H9 (cell line): ENCODE results near the gene OR2AJ1. TPM values are rescaled to one million over a fixed set of nuclear protein-coding genes. Genes with fewer than 3 reads are reported as not detected.

Experiments
- DNase-seq: peaks from one replicate; pipeline ENCODE4 v3.0.0-alpha.2; 2017
- H2AFZ ChIP-seq: one replicate; pipeline ENCODE4 v1.6.1; 2013; ENCODE audit warnings: mild to moderate bottlenecking, low read length, control low read depth, moderate library complexity
- H2AK5ac ChIP-seq: 2 replicates; pipeline ENCODE4 v1.6.1; 2013; ENCODE audit warnings: low read length, control low read depth, mixed read lengths; ENCODE audit not compliant: insufficient read length
- H2BK120ac ChIP-seq: one replicate; pipeline ENCODE4 v1.6.1; 2013; ENCODE audit warnings: low read depth, mild to moderate bottlenecking, low read length, control low read depth, inconsistent platforms; ENCODE audit not compliant: poor library complexity, severe bottlenecking
- H2BK12ac ChIP-seq: 2 replicates; pipeline ENCODE4 v1.6.1; 2013; ENCODE audit warnings: low read length, control low read depth, mixed read lengths, low read depth; ENCODE audit not compliant: insufficient read length
- H2BK15ac ChIP-seq: 2 replicates; pipeline ENCODE4 v1.6.1; 2013; ENCODE audit warnings: low read depth, low read length, control low read depth
- H2BK20ac ChIP-seq: one replicate; pipeline ENCODE4 v1.6.1; 2013; ENCODE audit warnings: low read depth, mild to moderate bottlenecking, low read length, control low read depth, inconsistent platforms; ENCODE audit not compliant: poor library complexity, severe bottlenecking
- H2BK5ac ChIP-seq: 2 replicates; pipeline ENCODE4 v1.6.1; 2013; ENCODE audit warnings: low read length, control low read depth, mixed read lengths; ENCODE audit not compliant: insufficient read length
- H3K14ac ChIP-seq: 2 replicates; pipeline ENCODE4 v1.6.1; 2013; ENCODE audit warnings: low read length, control low read depth; ENCODE audit not compliant: insufficient read depth
- H3K18ac ChIP-seq: 2 replicates; pipeline ENCODE4 v1.6.1; 2013; ENCODE audit warnings: low read depth, mild to moderate bottlenecking, mixed read lengths, low read length, control low read depth; ENCODE audit not compliant: insufficient read length
- H3K23ac ChIP-seq: 2 replicates; pipeline ENCODE4 v1.6.1; 2013; ENCODE audit warnings: low read length, control low read depth, mixed read lengths, low read depth; ENCODE audit not compliant: insufficient read length
- H3K23me2 ChIP-seq: 2 replicates; pipeline ENCODE4 v1.6.1; 2013; ENCODE audit warnings: low read depth, mild to moderate bottlenecking, mixed read lengths, low read length, control low read depth; ENCODE audit not compliant: insufficient read length, poor library complexity, severe bottlenecking
- H3K27ac ChIP-seq: 2 replicates; pipeline ENCODE4 v1.5.1; 2013; ENCODE audit warnings: low read length, control low read depth, mixed read lengths, low read depth; ENCODE audit not compliant: insufficient read length
- H3K27me3 ChIP-seq: 2 replicates; pipeline ENCODE4 v1.6.1; 2013; ENCODE audit warnings: low read length, control low read depth, inconsistent platforms; ENCODE audit not compliant: insufficient read depth
- H3K4ac ChIP-seq: 2 replicates; pipeline ENCODE4 v1.6.1; 2013; ENCODE audit warnings: low read depth, mild to moderate bottlenecking, control low read depth, inconsistent platforms, low read length, moderate library complexity
- H3K4me1 ChIP-seq: 2 replicates; pipeline ENCODE4 v1.6.1; 2013; ENCODE audit warnings: low read length, control low read depth, inconsistent platforms; ENCODE audit not compliant: insufficient read depth
- H3K4me2 ChIP-seq: 2 replicates; pipeline ENCODE4 v1.6.1; 2013; ENCODE audit warnings: low read length, control low read depth, mixed read lengths; ENCODE audit not compliant: insufficient read length, insufficient read depth
- H3K56ac ChIP-seq: 2 replicates; pipeline ENCODE4 v1.6.1; 2013; ENCODE audit warnings: low read depth, mild to moderate bottlenecking, mixed read lengths, low read length, control low read depth; ENCODE audit not compliant: insufficient read length
- H3K79me1 ChIP-seq: 2 replicates; pipeline ENCODE4 v1.6.1; 2013; ENCODE audit warnings: low read depth, mild to moderate bottlenecking, moderate library complexity, low read length, control low read depth, inconsistent platforms; ENCODE audit not compliant: insufficient read depth, poor library complexity, severe bottlenecking
- H3K79me2 ChIP-seq: 2 replicates; pipeline ENCODE4 v1.6.1; 2013; ENCODE audit warnings: low read length, control low read depth, inconsistent platforms; ENCODE audit not compliant: insufficient read depth
- H3K9ac ChIP-seq: 2 replicates; pipeline ENCODE4 v1.6.1; 2013; ENCODE audit warnings: low read length, control low read depth, mixed read lengths; ENCODE audit not compliant: insufficient read length; ENCODE audit errors: extremely low read depth
- H3K9me3 ChIP-seq: one replicate; pipeline ENCODE4 v1.6.1; 2013; ENCODE audit warnings: low read depth, low read length, inconsistent platforms; ENCODE audit not compliant: control insufficient read depth
- H3T11ph ChIP-seq: one replicate; pipeline ENCODE4 v1.6.1; 2013; ENCODE audit warnings: mild to moderate bottlenecking, low read length, control low read depth, inconsistent platforms
- H4K20me1 ChIP-seq: one replicate; pipeline ENCODE4 v1.6.1; 2013; ENCODE audit not compliant: control insufficient read depth, insufficient read length, insufficient read depth
- H4K5ac ChIP-seq: 2 replicates; pipeline ENCODE4 v1.6.1; 2013; ENCODE audit warnings: low read depth, mild to moderate bottlenecking, mixed read lengths, low read length, control low read depth; ENCODE audit not compliant: insufficient read length
- H4K8ac ChIP-seq: replicated peaks from 2 replicates; pipeline ENCODE4 v1.6.1; 2013; ENCODE audit warnings: low read length, control low read depth, mixed read lengths, low read depth; ENCODE audit not compliant: insufficient read length
- H4K91ac ChIP-seq: 2 replicates; pipeline ENCODE4 v1.6.1; 2013; ENCODE audit warnings: low read depth, mild to moderate bottlenecking, moderate library complexity, mixed read lengths, low read length, control low read depth; ENCODE audit not compliant: insufficient read length
- H3K27ac Mint-ChIP-seq, 3 experiments: 2 replicates in 2 of 3; 3 replicates in 1 of 3; pipeline ENCODE4 v1.8.0; 2020 to 2021; ENCODE audit warnings: mixed read lengths in 3 of 3, mild to moderate bottlenecking in 1 of 3, moderate library complexity in 1 of 3
- H3K27me3 Mint-ChIP-seq: 2 replicates; pipeline ENCODE4 v1.8.0; 2021; ENCODE audit warnings: low read depth, mild to moderate bottlenecking, moderate library complexity, mixed read lengths
- H3K36me3 Mint-ChIP-seq, 3 experiments: 2 replicates in 2 of 3; 3 replicates in 1 of 3; pipeline ENCODE4 v1.8.0; 2020 to 2021; ENCODE audit warnings: low read depth in 3 of 3, mixed read lengths in 3 of 3; ENCODE audit not compliant: insufficient read depth in 1 of 3
- H3K4me1 Mint-ChIP-seq, 2 experiments: 2 replicates each; pipeline ENCODE4 v1.8.0; 2020; ENCODE audit warnings: mixed read lengths in 2 of 2
- H3K4me3 Mint-ChIP-seq, 2 experiments: 2 replicates in 1 of 2; 3 replicates in 1 of 2; pipeline ENCODE4 v1.8.0; 2020 to 2021; ENCODE audit warnings: mild to moderate bottlenecking in 2 of 2, mixed read lengths in 2 of 2, moderate library complexity in 1 of 2
- H3K9me3 Mint-ChIP-seq, 2 experiments: 2 replicates in 1 of 2; 3 replicates in 1 of 2; pipeline ENCODE4 v1.8.0; 2020; ENCODE audit warnings: mild to moderate bottlenecking in 2 of 2, mixed read lengths in 2 of 2, moderate library complexity in 1 of 2
- CTCF ChIP-seq: fragments of 200-600 bp; sonication (generic); conservative IDR thresholded peaks from 3 replicates; pipeline ENCODE4 v1.8.0; 2021; ENCODE audit warnings: antibody characterized with exemption, mild to moderate bottlenecking
- WGBS: extraction: QIAGEN DNeasy Blood & Tissue Kit; methylation state at CpG from one replicate; pipeline ENCODE4 v1.1.7; 2013; ENCODE audit warnings: missing lambda C conversion rate, low lambda C conversion rate, mixed read lengths; ENCODE audit not compliant: insufficient read length; ENCODE audit errors: extremely low coverage; 5-methylcytosine and 5-hydroxymethylcytosine counted together
- long read RNA-seq: library from polyadenylated mRNA; unstranded; transcript quantifications from one replicate; pipeline ENCODE4 v2.0.0, GENCODE V29; 2020
- total RNA-seq: library from RNA; stranded (reverse); gene quantifications from 2 replicates; pipeline ENCODE4 v1.2.1, GENCODE V29; 2021

OR2AJ1 gene, protein sequence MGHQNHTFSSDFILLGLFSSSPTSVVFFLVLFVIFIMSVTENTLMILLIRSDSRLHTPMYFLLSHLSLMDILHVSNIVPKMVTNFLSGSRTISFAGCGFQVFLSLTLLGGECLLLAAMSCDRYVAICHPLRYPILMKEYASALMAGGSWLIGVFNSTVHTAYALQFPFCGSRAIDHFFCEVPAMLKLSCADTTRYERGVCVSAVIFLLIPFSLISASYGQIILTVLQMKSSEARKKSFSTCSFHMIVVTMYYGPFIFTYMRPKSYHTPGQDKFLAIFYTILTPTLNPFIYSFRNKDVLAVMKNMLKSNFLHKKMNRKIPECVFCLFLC
- not detected in 2 replicates for total RNA-seq
- long read RNA-seq: 0 reads

DNA sequence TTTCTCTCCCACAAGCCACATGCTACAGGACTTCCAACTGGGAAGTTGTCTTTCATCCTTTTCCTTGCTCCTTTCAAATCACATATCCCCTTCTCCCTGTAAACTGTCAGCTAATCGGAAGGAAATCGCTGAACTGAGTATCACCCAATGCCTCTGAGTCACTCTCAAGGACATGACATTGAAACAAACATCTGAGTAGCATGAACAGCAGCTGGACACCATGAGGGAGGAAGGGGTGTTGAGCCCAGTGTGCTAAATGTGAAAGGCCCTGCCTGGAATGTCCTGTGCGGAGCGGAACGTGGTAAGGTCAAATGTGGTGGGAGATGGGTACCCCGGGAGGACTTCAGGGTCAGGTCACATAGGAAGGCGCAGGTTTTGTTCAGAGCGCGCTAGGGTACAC lies at the start of gene OR2AJ1:
Gene OR2AJ1 (plus strand): TSS at position 22 of the 400 bp plus-strand sequence. CDS start 8,880 bp downstream, outside the sequence.
- Mint-ChIP-seq H3K36me3 (no peaks in the 10 kb centered on the region; a peak in 2 of 7 replicates), H3K9me3 (peaks cover 55 to 63% of the 10 kb centered on the region in 2 experiments), H3K27ac (no peak within 1 kb of the TSS; a peak in 1 of 7 replicates), H3K4me3 (no peak within 1 kb of the TSS), H3K27me3 (no peaks in the 10 kb centered on the region; the same call in 1 of the 2 replicates), H3K4me1 (no peaks in the 10 kb centered on the region)
- Histone ChIP-seq H2BK120ac (no peak within 1 kb of the TSS), H4K91ac (no peak within 1 kb of the TSS), H3K4ac (no peak within 1 kb of the TSS), H3K27me3 (no peaks in the 10 kb centered on the region), H3K23me2 (no peaks in the 10 kb centered on the region), H4K8ac (no peak within 1 kb of the TSS), H2AFZ (no peak within 1 kb of the TSS), H2BK5ac (no peak within 1 kb of the TSS), H4K5ac (no peak within 1 kb of the TSS), H3K18ac (no peak within 1 kb of the TSS), H2AK5ac (no peak within 1 kb of the TSS), H3K9ac (no peak within 1 kb of the TSS), H4K20me1 (no peaks in the 10 kb centered on the region), H3K79me1 (no peaks in the 10 kb centered on the region), H2BK20ac (no peak within 1 kb of the TSS), H3K56ac (no peak within 1 kb of the TSS), H3K4me2 (no peak within 1 kb of the TSS), H3K23ac (no peak within 1 kb of the TSS), H2BK12ac (no peak within 1 kb of the TSS), H3T11ph (no peak within 1 kb of the TSS), H3K9me3 (peaks cover 9% of the 10 kb centered on the region), H3K27ac (no peak within 1 kb of the TSS), H2BK15ac (no peak within 1 kb of the TSS), H3K14ac (no peak within 1 kb of the TSS), H3K4me1 (no peaks in the 10 kb centered on the region), H3K79me2 (no peaks in the 10 kb centered on the region)
- no peak for DNase-seq
- WGBS: no CpG with 5 or more reads among the region's 9 CpGs
- TF ChIP-seq CTCF: no peak
